HEK293 (cell line): ENCODE results near the gene RCSD1.

ENCODE experiments used
- FEZF1 ChIP-seq: fragments of 450-650 bp; formaldehyde crosslinking; IDR thresholded peaks from 2 replicates; pipeline ENCODE4 v1.5.1; 2016; ENCODE audit warnings: missing biosample characterization, missing genetic modification characterization
- OSR2 ChIP-seq: fragments of 450-650 bp; formaldehyde crosslinking; IDR thresholded peaks from 2 replicates; pipeline ENCODE4 v1.5.1; 2016; ENCODE audit warnings: missing biosample characterization, missing genetic modification characterization
- OVOL3 ChIP-seq: fragments of 450-650 bp; formaldehyde crosslinking; IDR thresholded peaks from 2 replicates; pipeline ENCODE4 v1.5.1; 2016; ENCODE audit warnings: missing biosample characterization, missing genetic modification characterization
- PRDM1 ChIP-seq: fragments of 450-650 bp; formaldehyde crosslinking; IDR thresholded peaks from 2 replicates; pipeline ENCODE4; 2016; ENCODE audit warnings: missing biosample characterization, missing genetic modification characterization
- RBAK ChIP-seq: fragments of 450-650 bp; formaldehyde crosslinking; IDR thresholded peaks from 2 replicates; pipeline ENCODE4 v1.5.1; 2016; ENCODE audit warnings: missing biosample characterization, missing genetic modification characterization
- SCRT2 ChIP-seq: fragments of 450-650 bp; formaldehyde crosslinking; IDR thresholded peaks from 2 replicates; pipeline ENCODE4 v1.5.1; 2016; ENCODE audit warnings: missing biosample characterization, missing genetic modification characterization
- TRIM28 ChIP-seq: IDR thresholded peaks from 2 replicates; pipeline ENCODE4 v1.6.1; 2011; ENCODE audit warnings: low read length, control low read depth, borderline replicate concordance
- ZNF146 ChIP-seq: fragments of 450-650 bp; formaldehyde crosslinking; IDR thresholded peaks from 2 replicates; pipeline ENCODE4 v1.5.1; 2016; ENCODE audit warnings: missing biosample characterization, missing genetic modification characterization
- ZNF157 ChIP-seq: fragments of 450-650 bp; formaldehyde crosslinking; IDR thresholded peaks from 2 replicates; pipeline ENCODE4 v1.5.1; 2016; ENCODE audit warnings: missing biosample characterization, missing genetic modification characterization
- ZNF169 ChIP-seq: fragments of 450-650 bp; formaldehyde crosslinking; IDR thresholded peaks from 2 replicates; pipeline ENCODE4 v1.5.1; 2016; ENCODE audit warnings: missing biosample characterization, missing genetic modification characterization
- ZNF175 ChIP-seq: fragments of 450-650 bp; formaldehyde crosslinking; IDR thresholded peaks from 2 replicates; pipeline ENCODE4 v1.5.1; 2016; ENCODE audit warnings: missing biosample characterization, missing genetic modification characterization
- ZNF24 ChIP-seq: fragments of 450-650 bp; formaldehyde crosslinking; IDR thresholded peaks from 2 replicates; pipeline ENCODE4 v1.5.1; 2016; ENCODE audit warnings: missing biosample characterization, missing genetic modification characterization
- ZNF274 ChIP-seq, 2 experiments: fragments of 200-500 bp in 1 of 2; fragments of 450-650 bp in 1 of 2; sonication (Bioruptor generic) in 1 of 2; formaldehyde crosslinking in 1 of 2; IDR thresholded peaks; 2 replicates each; pipeline versions ENCODE4 v1.5.1 to v1.6.1; 2014 to 2016; ENCODE audit warnings: borderline replicate concordance in 1 of 2, inconsistent platforms in 1 of 2, low read length in 1 of 2, missing biosample characterization in 1 of 2, missing genetic modification characterization in 1 of 2
- ZNF302 ChIP-seq: fragments of 450-650 bp; formaldehyde crosslinking; IDR thresholded peaks from 2 replicates; pipeline ENCODE4 v1.5.1; 2016; ENCODE audit warnings: missing biosample characterization, missing genetic modification characterization, low read depth
- ZNF354C ChIP-seq: fragments of 450-650 bp; formaldehyde crosslinking; IDR thresholded peaks from 2 replicates; pipeline ENCODE4 v1.5.1; 2016; ENCODE audit warnings: missing biosample characterization, missing genetic modification characterization, low read depth, borderline replicate concordance
- ZNF37A ChIP-seq: fragments of 450-650 bp; IDR thresholded peaks from 2 replicates; pipeline ENCODE4 v1.5.1; 2018; ENCODE audit warnings: missing biosample characterization, missing genetic modification characterization
- ZNF391 ChIP-seq: fragments of 450-650 bp; formaldehyde crosslinking; IDR thresholded peaks from 2 replicates; pipeline ENCODE4 v1.5.1; 2016; ENCODE audit warnings: low read depth, missing biosample characterization, missing genetic modification characterization, borderline replicate concordance
- ZNF530 ChIP-seq: fragments of 450-650 bp; formaldehyde crosslinking; IDR thresholded peaks from 2 replicates; pipeline ENCODE4 v1.5.1; 2016; ENCODE audit warnings: low read depth, missing biosample characterization, missing genetic modification characterization
- ZNF549 ChIP-seq: fragments of 450-650 bp; IDR thresholded peaks from 2 replicates; pipeline ENCODE4 v1.5.1; 2018; ENCODE audit warnings: missing biosample characterization, missing genetic modification characterization, mild to moderate bottlenecking, inconsistent platforms, moderate library complexity
- ZNF664 ChIP-seq: fragments of 450-650 bp; formaldehyde crosslinking; IDR thresholded peaks from 2 replicates; pipeline ENCODE4 v1.5.1; 2016; ENCODE audit warnings: missing biosample characterization, missing genetic modification characterization
- ZNF768 ChIP-seq: fragments of 450-650 bp; formaldehyde crosslinking; IDR thresholded peaks from 2 replicates; pipeline ENCODE4 v1.5.1; 2018; ENCODE audit warnings: missing biosample characterization, mild to moderate bottlenecking, missing genetic modification characterization
- ZNF830 ChIP-seq: fragments of 450-650 bp; IDR thresholded peaks from 2 replicates; pipeline ENCODE4 v1.5.0; 2018; ENCODE audit warnings: missing biosample characterization, missing genetic modification characterization, low read depth, mild to moderate bottlenecking, moderate library complexity
- ZSCAN16 ChIP-seq: fragments of 450-650 bp; formaldehyde crosslinking; IDR thresholded peaks from 2 replicates; pipeline ENCODE4 v1.5.1; 2016; ENCODE audit warnings: missing biosample characterization, missing genetic modification characterization
- ZSCAN23 ChIP-seq: fragments of 450-650 bp; formaldehyde crosslinking; IDR thresholded peaks from 2 replicates; pipeline ENCODE4 v1.5.1; 2016; ENCODE audit warnings: missing biosample characterization, missing genetic modification characterization
- TF ChIP-seq, protein P1 (sequence below): fragments of 450-650 bp; formaldehyde crosslinking; IDR thresholded peaks from 2 replicates; pipeline ENCODE4 v1.5.1; 2017; ENCODE audit warnings: missing biosample characterization, missing genetic modification characterization
- TF ChIP-seq, protein P2 (sequence below): fragments of 450-650 bp; formaldehyde crosslinking; IDR thresholded peaks from 2 replicates; pipeline ENCODE4 v1.5.1; 2016; ENCODE audit warnings: missing biosample characterization, missing genetic modification characterization
- TF ChIP-seq, protein P3 (sequence below): fragments of 450-650 bp; formaldehyde crosslinking; IDR thresholded peaks from 2 replicates; pipeline ENCODE4 v1.5.1; 2016; ENCODE audit warnings: missing biosample characterization, missing genetic modification characterization
- TF ChIP-seq, protein P4 (sequence below): fragments of 450-650 bp; formaldehyde crosslinking; IDR thresholded peaks from 2 replicates; pipeline ENCODE4 v1.5.1; 2016; ENCODE audit warnings: missing biosample characterization, missing genetic modification characterization
- TF ChIP-seq, protein P5 (sequence below): fragments of 450-650 bp; formaldehyde crosslinking; IDR thresholded peaks from 2 replicates; pipeline ENCODE4 v1.5.1; 2016; ENCODE audit warnings: missing biosample characterization, missing genetic modification characterization

The RCSD1 gene

DNA sequence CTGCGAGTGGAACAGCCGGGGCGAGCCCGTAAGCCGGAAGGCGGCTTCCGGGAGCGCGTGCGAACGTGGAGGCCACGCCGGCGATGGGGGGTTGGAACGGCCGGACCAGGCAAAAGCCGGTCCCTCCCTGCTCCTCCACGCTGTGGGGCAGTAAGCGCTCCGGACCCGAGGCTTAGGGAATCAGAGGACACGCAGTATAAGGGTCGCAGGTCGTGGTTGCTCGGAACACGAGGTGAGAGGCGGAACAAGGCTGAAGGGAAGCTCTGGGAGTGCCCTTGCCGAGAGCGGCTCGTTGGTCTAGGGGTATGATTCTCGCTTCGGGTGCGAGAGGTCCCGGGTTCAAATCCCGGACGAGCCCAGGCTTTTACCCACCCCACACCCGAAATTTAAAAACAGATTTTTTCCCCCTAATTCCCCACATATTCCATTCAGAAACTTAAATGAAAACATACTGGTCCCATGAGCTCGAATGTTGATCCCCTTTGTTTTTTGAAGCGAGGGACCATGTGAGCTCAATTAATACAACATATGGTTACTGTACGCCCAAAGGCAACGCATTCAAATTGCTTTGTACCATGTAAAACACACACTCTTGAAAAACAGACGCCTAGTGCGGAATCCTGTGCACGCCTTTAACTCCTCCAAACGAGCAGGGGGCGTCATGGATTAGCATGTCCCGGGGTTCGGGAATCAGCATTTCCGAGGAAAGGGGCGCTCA lies 84.6 kb downstream of the RCSD1 start (continued):
- TF ChIP-seq, protein P1, sequence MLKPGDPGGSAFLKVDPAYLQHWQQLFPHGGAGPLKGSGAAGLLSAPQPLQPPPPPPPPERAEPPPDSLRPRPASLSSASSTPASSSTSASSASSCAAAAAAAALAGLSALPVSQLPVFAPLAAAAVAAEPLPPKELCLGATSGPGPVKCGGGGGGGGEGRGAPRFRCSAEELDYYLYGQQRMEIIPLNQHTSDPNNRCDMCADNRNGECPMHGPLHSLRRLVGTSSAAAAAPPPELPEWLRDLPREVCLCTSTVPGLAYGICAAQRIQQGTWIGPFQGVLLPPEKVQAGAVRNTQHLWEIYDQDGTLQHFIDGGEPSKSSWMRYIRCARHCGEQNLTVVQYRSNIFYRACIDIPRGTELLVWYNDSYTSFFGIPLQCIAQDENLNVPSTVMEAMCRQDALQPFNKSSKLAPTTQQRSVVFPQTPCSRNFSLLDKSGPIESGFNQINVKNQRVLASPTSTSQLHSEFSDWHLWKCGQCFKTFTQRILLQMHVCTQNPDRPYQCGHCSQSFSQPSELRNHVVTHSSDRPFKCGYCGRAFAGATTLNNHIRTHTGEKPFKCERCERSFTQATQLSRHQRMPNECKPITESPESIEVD (tag by site-specific recombination): no peak; the same call in 1 of the 2 replicates
- TF ChIP-seq ZNF830: no peak
- TF ChIP-seq ZNF169 (tag by site-specific recombination): no peak
- TF ChIP-seq, protein P2, sequence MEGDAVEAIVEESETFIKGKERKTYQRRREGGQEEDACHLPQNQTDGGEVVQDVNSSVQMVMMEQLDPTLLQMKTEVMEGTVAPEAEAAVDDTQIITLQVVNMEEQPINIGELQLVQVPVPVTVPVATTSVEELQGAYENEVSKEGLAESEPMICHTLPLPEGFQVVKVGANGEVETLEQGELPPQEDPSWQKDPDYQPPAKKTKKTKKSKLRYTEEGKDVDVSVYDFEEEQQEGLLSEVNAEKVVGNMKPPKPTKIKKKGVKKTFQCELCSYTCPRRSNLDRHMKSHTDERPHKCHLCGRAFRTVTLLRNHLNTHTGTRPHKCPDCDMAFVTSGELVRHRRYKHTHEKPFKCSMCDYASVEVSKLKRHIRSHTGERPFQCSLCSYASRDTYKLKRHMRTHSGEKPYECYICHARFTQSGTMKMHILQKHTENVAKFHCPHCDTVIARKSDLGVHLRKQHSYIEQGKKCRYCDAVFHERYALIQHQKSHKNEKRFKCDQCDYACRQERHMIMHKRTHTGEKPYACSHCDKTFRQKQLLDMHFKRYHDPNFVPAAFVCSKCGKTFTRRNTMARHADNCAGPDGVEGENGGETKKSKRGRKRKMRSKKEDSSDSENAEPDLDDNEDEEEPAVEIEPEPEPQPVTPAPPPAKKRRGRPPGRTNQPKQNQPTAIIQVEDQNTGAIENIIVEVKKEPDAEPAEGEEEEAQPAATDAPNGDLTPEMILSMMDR: no peak
- peak; percentile 99 for TF ChIP-seq ZNF391
- TF ChIP-seq ZNF175 (tag by site-specific recombination): no peak
- TF ChIP-seq RBAK (tag by site-specific recombination): no peak
- TF ChIP-seq FEZF1: no peak
- no peak; the same call in 1 of the 2 replicates for TF ChIP-seq ZNF37A (tag by site-specific recombination)
- no peak for TF ChIP-seq ZNF354C (tag by site-specific recombination)
- peak; percentile 50 for TF ChIP-seq SCRT2
- TF ChIP-seq, protein P3, sequence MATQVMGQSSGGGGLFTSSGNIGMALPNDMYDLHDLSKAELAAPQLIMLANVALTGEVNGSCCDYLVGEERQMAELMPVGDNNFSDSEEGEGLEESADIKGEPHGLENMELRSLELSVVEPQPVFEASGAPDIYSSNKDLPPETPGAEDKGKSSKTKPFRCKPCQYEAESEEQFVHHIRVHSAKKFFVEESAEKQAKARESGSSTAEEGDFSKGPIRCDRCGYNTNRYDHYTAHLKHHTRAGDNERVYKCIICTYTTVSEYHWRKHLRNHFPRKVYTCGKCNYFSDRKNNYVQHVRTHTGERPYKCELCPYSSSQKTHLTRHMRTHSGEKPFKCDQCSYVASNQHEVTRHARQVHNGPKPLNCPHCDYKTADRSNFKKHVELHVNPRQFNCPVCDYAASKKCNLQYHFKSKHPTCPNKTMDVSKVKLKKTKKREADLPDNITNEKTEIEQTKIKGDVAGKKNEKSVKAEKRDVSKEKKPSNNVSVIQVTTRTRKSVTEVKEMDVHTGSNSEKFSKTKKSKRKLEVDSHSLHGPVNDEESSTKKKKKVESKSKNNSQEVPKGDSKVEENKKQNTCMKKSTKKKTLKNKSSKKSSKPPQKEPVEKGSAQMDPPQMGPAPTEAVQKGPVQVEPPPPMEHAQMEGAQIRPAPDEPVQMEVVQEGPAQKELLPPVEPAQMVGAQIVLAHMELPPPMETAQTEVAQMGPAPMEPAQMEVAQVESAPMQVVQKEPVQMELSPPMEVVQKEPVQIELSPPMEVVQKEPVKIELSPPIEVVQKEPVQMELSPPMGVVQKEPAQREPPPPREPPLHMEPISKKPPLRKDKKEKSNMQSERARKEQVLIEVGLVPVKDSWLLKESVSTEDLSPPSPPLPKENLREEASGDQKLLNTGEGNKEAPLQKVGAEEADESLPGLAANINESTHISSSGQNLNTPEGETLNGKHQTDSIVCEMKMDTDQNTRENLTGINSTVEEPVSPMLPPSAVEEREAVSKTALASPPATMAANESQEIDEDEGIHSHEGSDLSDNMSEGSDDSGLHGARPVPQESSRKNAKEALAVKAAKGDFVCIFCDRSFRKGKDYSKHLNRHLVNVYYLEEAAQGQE (tag by site-specific recombination): 0 out of 2 replicates have a peak, but pooled peaks have one; percentile 46
- no peak for TF ChIP-seq ZNF549 (tag by site-specific recombination)
- no peak for TF ChIP-seq PRDM1
- peak; percentile 81 for TF ChIP-seq ZNF24 (tag by site-specific recombination)
- no peak; the same call in 1 of the 2 replicates for TF ChIP-seq ZNF146 (tag by site-specific recombination)
- no peak for TF ChIP-seq ZNF157 (tag by site-specific recombination)
- TF ChIP-seq ZNF530 (tag by site-specific recombination): no peak
- TF ChIP-seq ZNF274 (IDR thresholded peaks at IDR 0.05; ENCODE audit: low read length): no peak
- no peak for TF ChIP-seq ZNF274 (tag by site-specific recombination; IDR thresholded peaks at IDR 0.05; ENCODE audit: borderline replicate concordance)
- TF ChIP-seq ZNF768: no peak
- 0 out of 2 replicates have a peak, but pooled peaks have one; percentile 25 for TF ChIP-seq ZSCAN16 (tag by site-specific recombination)
- TF ChIP-seq, protein P4, sequence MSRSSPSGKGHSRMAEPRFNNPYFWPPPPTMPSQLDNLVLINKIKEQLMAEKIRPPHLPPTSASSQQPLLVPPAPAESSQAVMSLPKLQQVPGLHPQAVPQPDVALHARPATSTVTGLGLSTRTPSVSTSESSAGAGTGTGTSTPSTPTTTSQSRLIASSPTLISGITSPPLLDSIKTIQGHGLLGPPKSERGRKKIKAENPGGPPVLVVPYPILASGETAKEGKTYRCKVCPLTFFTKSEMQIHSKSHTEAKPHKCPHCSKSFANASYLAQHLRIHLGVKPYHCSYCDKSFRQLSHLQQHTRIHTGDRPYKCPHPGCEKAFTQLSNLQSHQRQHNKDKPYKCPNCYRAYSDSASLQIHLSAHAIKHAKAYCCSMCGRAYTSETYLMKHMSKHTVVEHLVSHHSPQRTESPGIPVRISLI: 0 out of 2 replicates have a peak, but pooled peaks have one; percentile 42
- TF ChIP-seq TRIM28: peak; percentile 69; the same call in 1 of the 2 replicates
- no peak; the same call in none of the 2 replicates for TF ChIP-seq ZSCAN23 (tag by site-specific recombination)
- peak; percentile 70 for TF ChIP-seq OSR2 (tag by site-specific recombination)
- 0 out of 2 replicates have a peak, but pooled peaks have one; percentile 12 for TF ChIP-seq OVOL3 (tag by site-specific recombination)
- TF ChIP-seq ZNF302 (tag by site-specific recombination): no peak
- TF ChIP-seq, protein P5, sequence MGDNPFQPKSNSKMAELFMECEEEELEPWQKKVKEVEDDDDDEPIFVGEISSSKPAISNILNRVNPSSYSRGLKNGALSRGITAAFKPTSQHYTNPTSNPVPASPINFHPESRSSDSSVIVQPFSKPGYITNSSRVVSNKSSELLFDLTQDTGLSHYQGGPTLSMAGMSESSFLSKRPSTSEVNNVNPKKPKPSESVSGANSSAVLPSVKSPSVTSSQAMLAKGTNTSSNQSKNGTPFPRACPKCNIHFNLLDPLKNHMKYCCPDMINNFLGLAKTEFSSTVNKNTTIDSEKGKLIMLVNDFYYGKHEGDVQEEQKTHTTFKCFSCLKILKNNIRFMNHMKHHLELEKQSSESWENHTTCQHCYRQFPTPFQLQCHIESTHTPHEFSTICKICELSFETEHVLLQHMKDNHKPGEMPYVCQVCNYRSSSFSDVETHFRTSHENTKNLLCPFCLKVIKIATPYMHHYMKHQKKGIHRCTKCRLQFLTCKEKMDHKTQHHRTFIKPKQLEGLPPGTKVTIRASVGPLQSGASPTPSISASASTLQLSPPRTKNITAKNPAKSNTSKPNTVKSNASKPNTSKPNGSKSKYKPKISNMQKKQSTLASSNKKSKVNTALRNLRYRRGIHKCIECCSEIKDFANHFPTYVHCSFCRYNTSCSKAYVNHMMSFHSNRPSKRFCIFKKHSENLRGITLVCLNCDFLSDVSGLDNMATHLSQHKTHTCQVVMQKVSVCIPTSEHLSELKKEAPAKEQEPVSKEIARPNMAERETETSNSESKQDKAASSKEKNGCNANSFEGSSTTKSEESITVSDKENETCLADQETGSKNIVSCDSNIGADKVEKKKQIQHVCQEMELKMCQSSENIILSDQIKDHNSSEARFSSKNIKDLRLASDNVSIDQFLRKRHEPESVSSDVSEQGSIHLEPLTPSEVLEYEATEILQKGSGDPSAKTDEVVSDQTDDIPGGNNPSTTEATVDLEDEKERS: peak; percentile 96
- no peak; the same call in 1 of the 2 replicates for TF ChIP-seq ZNF664 (tag by site-specific recombination)
